Erythroblast (primary cell): Measurements from ENCODE around the gene CFAP100.

Experiments used
- DNase-seq, 2 experiments: peaks; one replicate each; lab custom pipeline; 2025; lab: John Stamatoyannopoulos, UW
- GATA1 ChIP-seq: IDR thresholded peaks from 2 replicates; pipeline ENCODE4 v1.6.1; 2011; ENCODE audit warnings: low read depth, mild to moderate bottlenecking, control low read depth, low read length, moderate library complexity
- POLR2A ChIP-seq: IDR thresholded peaks from 2 replicates; pipeline ENCODE4 v1.6.1; 2011; ENCODE audit warnings: mild to moderate bottlenecking, low read length

The CFAP100 gene

GRCh38 chr3:126474498-126475412, 80.0 kb downstream of the CFAP100 start:
- TF ChIP-seq POLR2A (no peak), GATA1 (no peak)
- peak; percentile 81 to 83 for DNase-seq

GRCh38 chr3:126475413-126476114, 80.9 kb downstream of the CFAP100 start, which contains the start of gene ZXDC:
TSS of gene ZXDC (minus strand) at chr3:126475891. CDS start at chr3:126475865, 26 bp downstream.
- peak; percentile 82 for TF ChIP-seq POLR2A
- TF ChIP-seq GATA1: no peak
- DNase-seq: peak; percentile 95 to 98

- peak; percentile 4 for TF ChIP-seq POLR2A
- TF ChIP-seq GATA1: no peak
- peak in 1 of 2 experiments; percentile 87 for DNase-seq
These were observed 81.7 kb downstream of the CFAP100 start for GRCh38 chr3:126476166-126477060.

GRCh38 chr3:126477061-126477380, 82.3 kb downstream of the CFAP100 start:
- no peak for DNase-seq
- TF ChIP-seq POLR2A: no peak
- TF ChIP-seq GATA1: no peak

GRCh38 chr3:126478581-126479310, 84.0 kb downstream of the CFAP100 start:
- TF ChIP-seq GATA1: no peak

GRCh38 chr3:126479642-126480041, 84.9 kb downstream of the CFAP100 start:
- no peak for TF ChIP-seq GATA1
- no peak for TF ChIP-seq POLR2A

More at GRCh38 chr3:126478581-126479310, 84.0 kb downstream of the CFAP100 start:
- DNase-seq: no peak

DNA sequence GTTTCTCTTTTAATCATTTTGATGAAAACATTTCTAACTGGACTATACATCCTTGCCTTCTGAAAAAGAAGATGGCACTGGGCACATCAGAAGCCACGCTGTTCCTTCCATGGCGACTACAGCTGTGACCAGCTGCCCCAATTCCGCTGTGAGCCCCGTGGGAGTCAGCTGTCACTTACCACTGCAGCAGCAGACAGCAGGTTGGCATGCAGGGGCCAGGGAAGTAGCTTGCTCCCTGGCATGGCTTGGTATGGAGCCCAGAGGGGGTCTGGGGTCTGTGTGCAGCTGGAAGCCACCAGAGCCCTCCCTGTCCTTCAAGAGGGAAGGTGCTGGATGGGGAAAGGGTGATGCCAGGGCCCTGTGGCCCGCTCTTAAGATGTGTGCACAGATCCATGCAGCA, 85.5 kb downstream of the CFAP100 start:
- no peak for DNase-seq
- TF ChIP-seq GATA1 (no peak), POLR2A (no peak)

More at GRCh38 chr3:126479642-126480041, 84.9 kb downstream of the CFAP100 start:
- no peak for DNase-seq

DNA sequence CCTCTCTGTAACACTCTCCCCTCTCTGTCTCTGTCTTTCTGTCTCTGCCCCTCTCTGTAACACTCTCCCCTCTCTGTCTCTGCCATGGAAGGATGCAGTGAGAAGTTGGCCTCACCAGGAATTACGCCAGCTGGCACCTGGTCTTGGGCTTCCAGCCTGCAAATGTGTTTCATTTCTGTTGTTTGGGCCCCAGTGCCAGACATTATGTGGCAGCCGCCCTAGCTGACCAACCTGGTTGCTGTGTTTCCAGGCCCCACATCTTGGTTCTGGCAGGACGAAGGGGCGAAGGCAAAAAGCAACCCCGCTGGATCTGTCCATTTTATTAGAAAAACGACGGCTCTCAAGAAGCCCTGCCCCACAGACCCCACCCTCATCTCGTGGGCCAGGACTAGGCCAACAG, 86.2 kb downstream of the CFAP100 start:
- no peak for TF ChIP-seq POLR2A
- no peak for TF ChIP-seq GATA1
- DNase-seq: no peak

DNA sequence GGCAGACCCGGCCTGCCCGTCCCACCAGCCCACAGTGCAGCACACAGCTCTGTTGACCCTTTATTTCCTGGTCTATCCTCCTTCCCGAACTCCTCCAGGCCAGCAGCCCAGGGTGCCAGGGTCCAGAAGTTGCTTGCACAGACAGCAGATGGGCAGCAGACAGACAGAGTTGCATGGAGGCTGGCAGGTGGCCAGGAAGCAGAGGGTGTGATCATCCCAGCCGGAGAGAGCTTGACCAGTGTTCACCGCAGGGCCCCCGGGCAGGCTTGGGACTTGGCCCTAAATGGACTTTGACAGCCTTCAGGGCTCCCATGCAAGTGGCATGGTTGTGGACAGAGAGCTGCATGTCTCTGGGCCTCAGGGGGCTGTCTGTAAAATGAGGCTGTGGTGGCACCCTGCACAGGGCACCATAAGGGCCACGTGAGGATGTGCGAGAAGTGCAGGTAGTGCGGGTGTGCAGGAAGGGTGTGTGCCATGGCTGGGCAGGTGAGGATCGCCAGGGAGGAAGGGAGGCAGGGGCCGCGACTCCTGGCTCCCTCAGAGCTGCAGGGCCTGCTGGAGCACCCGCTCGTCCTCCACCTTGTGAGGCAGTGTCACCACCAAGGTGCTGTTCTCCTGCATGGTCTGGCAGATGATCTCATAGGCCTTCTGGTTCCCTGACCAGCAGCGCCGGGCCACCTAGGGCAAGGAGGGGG, 87.2 kb downstream of the CFAP100 start:
- DNase-seq: peak in 1 of 2 experiments; percentile 6
- TF ChIP-seq GATA1: no peak
- TF ChIP-seq POLR2A: no peak

DNA sequence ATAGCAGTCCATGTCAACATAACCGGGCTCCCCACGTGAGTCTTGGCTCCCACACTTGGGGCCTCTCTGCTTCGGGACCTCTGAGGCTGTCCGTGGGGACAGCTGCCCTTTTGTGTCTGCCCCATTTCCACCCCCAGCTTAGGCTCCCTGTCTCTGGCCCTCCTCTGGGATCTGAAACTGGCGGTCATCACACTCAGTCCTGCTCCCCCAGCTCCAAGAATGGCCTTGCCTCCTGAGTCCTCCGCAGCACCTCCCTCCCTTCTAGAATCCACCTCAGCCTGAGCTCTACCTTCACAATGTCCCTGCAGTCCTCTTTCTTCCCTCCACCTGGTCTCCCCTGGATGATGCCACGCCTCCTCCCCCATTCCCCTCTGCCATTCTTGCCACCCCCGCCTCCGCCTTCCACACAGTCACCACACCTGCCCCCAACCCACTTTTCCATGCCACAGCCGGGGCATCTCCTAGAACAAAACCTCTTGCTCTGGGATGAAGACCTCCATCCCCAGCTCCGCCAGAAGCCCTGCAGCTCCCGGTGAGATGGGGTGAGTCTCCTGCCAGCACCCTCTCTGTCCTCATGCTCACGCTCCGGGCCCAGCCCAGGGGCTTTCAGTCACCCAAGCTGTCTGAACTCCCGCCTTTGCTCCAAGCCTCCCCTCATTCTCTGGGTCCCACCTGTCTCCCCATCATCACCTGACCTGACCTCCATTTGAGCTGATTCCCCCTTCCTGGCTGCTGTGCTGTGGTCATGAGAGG, 88.0 kb downstream of the CFAP100 start:
- no peak for DNase-seq
- TF ChIP-seq POLR2A (no peak), GATA1 (no peak)

GRCh38 chr3:126483321-126483761, 88.6 kb downstream of the CFAP100 start:
- no peak for TF ChIP-seq GATA1
- no peak for TF ChIP-seq POLR2A

More at GRCh38 chr3:126483321-126483761, 88.6 kb downstream of the CFAP100 start:
- DNase-seq: no peak
